ENCODE data around the gene PRCC. TPM values are rescaled to one million over a fixed set of nuclear protein-coding genes. Genes with fewer than 3 reads are reported as not detected.

The PRCC gene
- total RNA-seq, 2 donors from 2014 or later: 22.9 to 34.5 TPM

DNA sequence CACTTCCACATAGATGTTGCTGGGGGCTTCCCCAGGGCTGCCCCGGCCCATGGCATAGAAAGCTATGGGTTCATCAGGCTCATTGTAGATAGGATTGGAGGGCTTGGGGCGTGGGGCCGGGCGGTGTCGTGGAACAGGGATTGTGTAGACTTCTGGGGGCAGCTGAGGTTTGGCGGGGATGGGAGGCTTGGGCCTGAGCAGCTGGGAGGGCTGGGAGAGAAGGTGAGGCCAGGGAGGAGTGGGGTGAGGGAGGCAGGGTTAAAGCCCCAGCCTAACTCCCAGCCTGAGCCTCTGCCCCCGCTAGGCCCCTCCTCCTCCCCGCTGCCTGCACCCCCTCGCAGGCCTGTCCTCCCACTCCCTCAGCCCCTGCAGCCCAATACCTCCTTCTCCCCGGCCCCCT lies 41.9 kb downstream of the PRCC start:
- TF ChIP-seq, protein P1, sequence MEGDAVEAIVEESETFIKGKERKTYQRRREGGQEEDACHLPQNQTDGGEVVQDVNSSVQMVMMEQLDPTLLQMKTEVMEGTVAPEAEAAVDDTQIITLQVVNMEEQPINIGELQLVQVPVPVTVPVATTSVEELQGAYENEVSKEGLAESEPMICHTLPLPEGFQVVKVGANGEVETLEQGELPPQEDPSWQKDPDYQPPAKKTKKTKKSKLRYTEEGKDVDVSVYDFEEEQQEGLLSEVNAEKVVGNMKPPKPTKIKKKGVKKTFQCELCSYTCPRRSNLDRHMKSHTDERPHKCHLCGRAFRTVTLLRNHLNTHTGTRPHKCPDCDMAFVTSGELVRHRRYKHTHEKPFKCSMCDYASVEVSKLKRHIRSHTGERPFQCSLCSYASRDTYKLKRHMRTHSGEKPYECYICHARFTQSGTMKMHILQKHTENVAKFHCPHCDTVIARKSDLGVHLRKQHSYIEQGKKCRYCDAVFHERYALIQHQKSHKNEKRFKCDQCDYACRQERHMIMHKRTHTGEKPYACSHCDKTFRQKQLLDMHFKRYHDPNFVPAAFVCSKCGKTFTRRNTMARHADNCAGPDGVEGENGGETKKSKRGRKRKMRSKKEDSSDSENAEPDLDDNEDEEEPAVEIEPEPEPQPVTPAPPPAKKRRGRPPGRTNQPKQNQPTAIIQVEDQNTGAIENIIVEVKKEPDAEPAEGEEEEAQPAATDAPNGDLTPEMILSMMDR (IDR thresholded peaks at IDR 0.05): no peak
- peaks cover 8 to 13% of the 10 kb centered on the region in 2 donors for H3K4me1 ChIP-seq (ENCODE audit: control insufficient read depth in 1 of 2, low read depth in 2 of 2)
- H3K9me3 ChIP-seq: no peaks in the 10 kb centered on the region
- no peak overlapping the region for H3K27ac ChIP-seq
- no peak overlapping the region for H3K4me3 ChIP-seq
- no peaks in the 10 kb centered on the region for H3K36me3 ChIP-seq
- DNase-seq (ENCODE audit: low spot score) (no peak), ATAC-seq (ENCODE audit: insufficient number of reproducible peaks, low FRiP score, low read depth) (no peak)
- H3K27me3 ChIP-seq (replicated peaks; ENCODE audit: insufficient read depth): no peaks in the 10 kb centered on the region

DNA sequence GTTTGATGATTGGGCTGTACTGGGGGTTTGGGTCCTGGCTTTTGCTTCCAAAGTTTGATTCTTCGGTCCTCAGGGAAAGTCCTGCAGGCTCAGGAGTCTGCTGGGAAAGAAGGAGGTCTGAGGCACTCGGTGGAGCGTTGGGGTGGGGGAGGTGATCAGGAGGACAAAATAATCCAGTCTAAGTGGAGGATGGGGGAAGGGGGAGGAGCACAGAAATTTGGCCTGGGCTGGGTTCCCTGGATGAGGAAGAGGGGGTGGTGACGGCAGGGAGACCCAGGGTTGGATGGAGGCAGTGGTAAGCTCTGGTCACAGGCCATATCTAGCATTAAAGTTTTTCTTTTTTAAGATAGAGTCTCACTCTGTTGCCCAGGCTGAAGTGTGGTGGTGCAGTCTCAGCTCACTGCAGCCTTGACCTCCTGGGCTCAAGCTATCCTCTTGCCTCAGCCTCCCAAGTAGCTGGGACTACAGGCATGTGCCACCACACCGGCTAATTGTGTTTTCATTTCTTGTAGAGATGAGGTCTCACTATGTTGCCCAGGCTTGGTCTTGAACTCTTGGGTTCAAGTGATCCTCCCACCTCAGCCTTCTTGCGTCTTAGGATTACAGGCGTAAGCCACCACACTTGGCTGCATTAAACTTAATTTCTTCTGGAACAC lies 42.5 kb downstream of the PRCC start:
- ATAC-seq (ENCODE audit: insufficient number of reproducible peaks, low FRiP score, low read depth) (no peak), DNase-seq (ENCODE audit: low spot score) (no peak)
- H3K4me3 ChIP-seq: no peak overlapping the region
- no peaks in the 10 kb centered on the region for H3K9me3 ChIP-seq
- peaks cover 8 to 15% of the 10 kb centered on the region in 2 donors for H3K4me1 ChIP-seq (ENCODE audit: control insufficient read depth in 1 of 2, low read depth in 2 of 2)
- no peaks in the 10 kb centered on the region for H3K27me3 ChIP-seq (replicated peaks; ENCODE audit: insufficient read depth)
- TF ChIP-seq, protein P1 (IDR thresholded peaks at IDR 0.05): no peak
- no peaks in the 10 kb centered on the region for H3K36me3 ChIP-seq
- H3K27ac ChIP-seq: no peak overlapping the region

DNA sequence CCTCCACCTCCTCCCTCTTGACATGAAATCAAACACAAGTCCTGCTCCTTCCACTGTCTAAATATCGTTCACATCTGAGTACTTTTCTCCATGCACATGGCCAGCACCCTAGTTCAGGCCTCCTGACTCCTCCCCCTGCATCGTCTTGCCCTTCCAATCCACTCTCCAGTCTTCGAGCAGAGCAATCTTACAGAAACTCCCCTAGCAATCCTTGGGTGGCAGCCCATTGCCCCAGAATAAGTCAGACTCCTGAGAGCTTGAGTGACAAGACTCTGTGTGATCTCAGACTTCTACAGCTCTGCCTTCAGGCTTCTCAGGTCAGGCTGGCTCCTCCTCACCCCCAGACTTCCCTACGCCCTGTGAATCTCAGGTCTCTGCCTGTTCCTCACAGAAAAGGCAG lies 43.8 kb downstream of the PRCC start:
- Histone ChIP-seq H3K4me1 (ENCODE audit: control insufficient read depth in 1 of 2, low read depth in 2 of 2) (peaks cover 8 to 15% of the 10 kb centered on the region in 2 donors), H3K27me3 (replicated peaks; ENCODE audit: insufficient read depth) (no peaks in the 10 kb centered on the region), H3K36me3 (no peaks in the 10 kb centered on the region), H3K27ac (no peak overlapping the region), H3K4me3 (no peak overlapping the region), H3K9me3 (no peaks in the 10 kb centered on the region)
- ATAC-seq (ENCODE audit: insufficient number of reproducible peaks, low FRiP score, low read depth): no peak
- no peak for DNase-seq (ENCODE audit: low spot score)
- TF ChIP-seq, protein P1 (IDR thresholded peaks at IDR 0.05): no peak

DNA sequence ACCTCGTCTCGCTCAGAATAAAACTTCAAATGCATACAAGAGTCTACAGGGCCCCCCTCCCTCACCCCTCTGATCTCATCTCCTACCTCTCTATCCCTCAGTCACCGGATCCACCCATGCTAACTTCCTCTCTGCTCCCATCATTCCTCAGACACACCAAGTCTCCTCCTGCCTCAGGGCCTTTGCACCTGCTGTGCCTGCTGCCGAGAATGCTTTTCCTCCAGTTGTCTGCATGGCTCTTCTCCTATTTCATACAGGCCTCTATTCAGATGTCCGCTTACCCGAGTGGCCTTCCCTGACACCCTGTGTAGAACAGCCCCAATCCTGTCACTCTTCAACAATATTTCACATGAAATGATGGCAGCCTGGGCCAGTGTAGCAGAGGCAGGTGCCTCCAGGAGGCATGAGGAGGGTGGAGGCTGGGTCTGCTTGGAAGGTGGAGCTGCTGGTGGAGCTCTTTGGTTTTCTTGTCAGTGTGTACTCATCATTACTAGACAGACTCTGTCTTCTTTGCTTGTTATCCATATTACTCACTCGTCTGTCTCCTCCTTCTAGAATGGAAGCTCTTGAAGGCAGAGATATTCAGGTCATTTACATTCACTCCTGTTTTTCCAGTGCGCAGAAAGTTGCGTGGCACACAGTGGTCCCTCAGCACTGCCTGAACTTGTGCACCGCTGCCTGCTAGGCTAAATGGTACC lies 45.1 kb downstream of the PRCC start:
- no peaks in the 10 kb centered on the region for H3K36me3 ChIP-seq
- H3K9me3 ChIP-seq: no peaks in the 10 kb centered on the region
- no peak overlapping the region for H3K4me3 ChIP-seq
- DNase-seq (ENCODE audit: low spot score) (no peak), ATAC-seq (ENCODE audit: insufficient number of reproducible peaks, low FRiP score, low read depth) (no peak)
- no peak overlapping the region for H3K27ac ChIP-seq
- H3K4me1 ChIP-seq (ENCODE audit: control insufficient read depth in 1 of 2, low read depth in 2 of 2): peaks cover 8 to 15% of the 10 kb centered on the region in 2 donors
- no peaks in the 10 kb centered on the region for H3K27me3 ChIP-seq (replicated peaks; ENCODE audit: insufficient read depth)
- TF ChIP-seq, protein P1 (IDR thresholded peaks at IDR 0.05): no peak

DNA sequence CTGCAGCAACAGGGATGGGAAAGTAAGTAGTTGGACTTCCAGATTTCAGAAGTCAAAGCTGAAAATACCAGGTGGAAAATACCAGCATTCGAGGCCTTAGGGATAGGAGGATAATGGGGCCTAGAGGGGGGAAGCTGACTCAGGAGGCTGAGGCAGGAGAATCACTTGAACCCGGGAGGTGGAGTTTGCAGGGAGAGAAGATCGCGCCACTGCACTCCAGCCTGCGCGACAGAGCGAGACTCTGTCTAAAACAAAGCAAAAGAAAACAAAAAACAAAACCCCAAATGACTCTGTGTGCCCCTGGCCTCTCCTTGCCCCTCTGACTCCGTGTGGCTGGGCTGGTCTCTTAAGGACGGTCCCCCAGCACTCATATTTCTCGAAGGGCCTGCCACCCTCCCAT lies 46.0 kb downstream of the PRCC start:
- peak overlapping the region; percentile 77 for H3K4me3 ChIP-seq
- no peaks in the 10 kb centered on the region for H3K9me3 ChIP-seq
- DNase-seq (ENCODE audit: low spot score) (no peak), ATAC-seq (ENCODE audit: insufficient number of reproducible peaks, low FRiP score, low read depth) (no peak)
- no peaks in the 10 kb centered on the region for H3K36me3 ChIP-seq
- H3K27ac ChIP-seq: no peak overlapping the region
- TF ChIP-seq, protein P1 (IDR thresholded peaks at IDR 0.05): no peak
- H3K27me3 ChIP-seq (replicated peaks; ENCODE audit: insufficient read depth): no peaks in the 10 kb centered on the region
- peaks cover 8 to 15% of the 10 kb centered on the region in 2 donors for H3K4me1 ChIP-seq (ENCODE audit: control insufficient read depth in 1 of 2, low read depth in 2 of 2)
